ENCODE data around the gene TSHR. TPM values are rescaled to one million over a fixed set of nuclear protein-coding genes. Genes with fewer than 3 reads are reported as not detected.
"Not testable (repeated sequence)": the region's sequence is repeated elsewhere in the genome, so short reads cannot be mapped to it uniquely, and the experiment has no call there.

The TSHR gene
- total and polyA plus RNA-seq, 3 experiments from 2014 or later: not detected

GRCh38 chr14:81019113-81019512, 63.7 kb downstream of the TSHR start:
- H3K27ac ChIP-seq (ENCODE audit: low read depth, low read length); H3K4me1 Mint-ChIP-seq; H3K36me3 ChIP-seq (ENCODE audit: insufficient read depth, low read length); H3K4me3 Mint-ChIP-seq; H3K4me1 ChIP-seq (ENCODE audit: insufficient read depth, low read length); H3K27me3 ChIP-seq (ENCODE audit: insufficient read depth, low read length, poor library complexity, severe bottlenecking); DNase-seq; H3K9me3 ChIP-seq (ENCODE audit: low read length); H3K36me3 Mint-ChIP-seq; CTCF ChIA-PET; H3K4me3 ChIP-seq (ENCODE audit: low read length); H3K27ac Mint-ChIP-seq; POLR2A ChIA-PET; H3K9me3 Mint-ChIP-seq: not testable (repeated sequence)
- H3K27me3 Mint-ChIP-seq: peaks cover 4 to 55% of the 10 kb centered on the region in 2 donors

GRCh38 chr14:81023095-81023710, 67.8 kb downstream of the TSHR start:
- ChIA-PET POLR2A (no interaction called here), CTCF (no interaction called here)
- H3K4me3 Mint-ChIP-seq: no peak overlapping the region
- Histone ChIP-seq H3K4me3 (ENCODE audit: low read length) (no peak overlapping the region), H3K4me1 (ENCODE audit: insufficient read depth, low read length) (no peaks in the 10 kb centered on the region), H3K27me3 (ENCODE audit: insufficient read depth, low read length, poor library complexity, severe bottlenecking) (no peaks in the 10 kb centered on the region), H3K9me3 (ENCODE audit: low read length) (no peaks in the 10 kb centered on the region), H3K36me3 (ENCODE audit: insufficient read depth, low read length) (no peaks in the 10 kb centered on the region), H3K27ac (ENCODE audit: low read depth, low read length) (no peak overlapping the region)
- peaks cover 6 to 30% of the 10 kb centered on the region in 2 donors for H3K27me3 Mint-ChIP-seq
- H3K4me1 Mint-ChIP-seq: no peaks in the 10 kb centered on the region
- no peaks in the 10 kb centered on the region for H3K9me3 Mint-ChIP-seq
- DNase-seq: no peak
- H3K36me3 Mint-ChIP-seq: peaks cover 0 to 3% (median 0%) of the 10 kb centered on the region in 3 donors
- H3K27ac Mint-ChIP-seq: no peak overlapping the region

- Mint-ChIP-seq H3K27ac (no peak overlapping the region), H3K4me1 (peaks cover 0 to 2% (median 0%) of the 10 kb centered on the region in 3 donors), H3K27me3 (peaks cover 12 to 29% of the 10 kb centered on the region in 2 donors), H3K36me3 (no peaks in the 10 kb centered on the region), H3K4me3 (no peak overlapping the region), H3K9me3 (peaks cover 0 to 3% (median 0%) of the 10 kb centered on the region in 5 donors)
- Histone ChIP-seq H3K27ac (ENCODE audit: low read depth, low read length) (no peak overlapping the region), H3K9me3 (ENCODE audit: low read length) (no peaks in the 10 kb centered on the region), H3K36me3 (ENCODE audit: insufficient read depth, low read length) (no peaks in the 10 kb centered on the region), H3K4me3 (ENCODE audit: low read length) (no peak overlapping the region), H3K27me3 (ENCODE audit: insufficient read depth, low read length, poor library complexity, severe bottlenecking) (no peaks in the 10 kb centered on the region), H3K4me1 (ENCODE audit: insufficient read depth, low read length) (no peaks in the 10 kb centered on the region)
- POLR2A ChIA-PET: no interaction called here
- no peak for DNase-seq
- CTCF ChIA-PET: no interaction called here
Measured at GRCh38 chr14:81028461-81028860, 73.0 kb downstream of the TSHR start.

GRCh38 chr14:81031488-81031887, 76.1 kb downstream of the TSHR start:
- ChIA-PET CTCF (no interaction called here), POLR2A (no interaction called here)
- Histone ChIP-seq H3K9me3 (ENCODE audit: low read length) (peaks cover 3% of the 10 kb centered on the region), H3K36me3 (ENCODE audit: insufficient read depth, low read length) (no peaks in the 10 kb centered on the region), H3K27ac (ENCODE audit: low read depth, low read length) (no peak overlapping the region), H3K27me3 (ENCODE audit: insufficient read depth, low read length, poor library complexity, severe bottlenecking) (no peaks in the 10 kb centered on the region), H3K4me1 (ENCODE audit: insufficient read depth, low read length) (no peaks in the 10 kb centered on the region), H3K4me3 (ENCODE audit: low read length) (no peak overlapping the region)
- Mint-ChIP-seq H3K36me3 (peaks cover 0 to 4% (median 0%) of the 10 kb centered on the region in 3 donors), H3K4me1 (peaks cover 0 to 2% (median 0%) of the 10 kb centered on the region in 3 donors), H3K9me3 (peaks cover 6 to 9% (median 9%) of the 10 kb centered on the region in 5 donors), H3K4me3 (no peak overlapping the region), H3K27me3 (peaks cover 15 to 46% of the 10 kb centered on the region in 2 donors), H3K27ac (no peak overlapping the region)
- DNase-seq: no peak

GRCh38 chr14:81033698-81034240, 78.3 kb downstream of the TSHR start:
- H3K27me3 Mint-ChIP-seq: peaks cover 12 to 48% of the 10 kb centered on the region in 2 donors
- POLR2A ChIA-PET: no interaction called here
- Histone ChIP-seq H3K27me3 (ENCODE audit: insufficient read depth, low read length, poor library complexity, severe bottlenecking) (no peaks in the 10 kb centered on the region), H3K27ac (ENCODE audit: low read depth, low read length) (no peak overlapping the region), H3K9me3 (ENCODE audit: low read length) (peaks cover 3% of the 10 kb centered on the region), H3K4me1 (ENCODE audit: insufficient read depth, low read length) (no peaks in the 10 kb centered on the region), H3K4me3 (ENCODE audit: low read length) (no peak overlapping the region), H3K36me3 (ENCODE audit: insufficient read depth, low read length) (no peaks in the 10 kb centered on the region)
- H3K4me1 Mint-ChIP-seq: peaks cover 0 to 2% (median 0%) of the 10 kb centered on the region in 3 donors
- peaks cover 6 to 14% (median 9%) of the 10 kb centered on the region in 5 donors for H3K9me3 Mint-ChIP-seq
- H3K36me3 Mint-ChIP-seq: peaks cover 0 to 5% (median 0%) of the 10 kb centered on the region in 3 donors
- no peak overlapping the region for H3K27ac Mint-ChIP-seq
- no peak for DNase-seq
- no peak overlapping the region for H3K4me3 Mint-ChIP-seq
- CTCF ChIA-PET: no interaction called here

GRCh38 chr14:81042438-81042837, 87.0 kb downstream of the TSHR start:
- H3K4me1 Mint-ChIP-seq: no peaks in the 10 kb centered on the region
- Histone ChIP-seq H3K9me3 (ENCODE audit: low read length) (no peaks in the 10 kb centered on the region), H3K36me3 (ENCODE audit: insufficient read depth, low read length) (no peaks in the 10 kb centered on the region), H3K4me1 (ENCODE audit: insufficient read depth, low read length) (no peaks in the 10 kb centered on the region), H3K27me3 (ENCODE audit: insufficient read depth, low read length, poor library complexity, severe bottlenecking) (no peaks in the 10 kb centered on the region), H3K27ac (ENCODE audit: low read depth, low read length) (no peak overlapping the region), H3K4me3 (ENCODE audit: low read length) (no peak overlapping the region)
- POLR2A ChIA-PET: no interaction called here
- no peaks in the 10 kb centered on the region for H3K36me3 Mint-ChIP-seq
- peaks cover 0 to 5% of the 10 kb centered on the region in 2 donors for H3K27me3 Mint-ChIP-seq
- H3K4me3 Mint-ChIP-seq: no peak overlapping the region
- H3K9me3 Mint-ChIP-seq: peaks cover 0 to 10% (median 5%) of the 10 kb centered on the region in 5 donors
- no peak for DNase-seq
- CTCF ChIA-PET: no interaction called here
- H3K27ac Mint-ChIP-seq: no peak overlapping the region

GRCh38 chr14:81051547-81051946, 96.1 kb downstream of the TSHR start:
- H3K27ac Mint-ChIP-seq: no peak overlapping the region
- DNase-seq: no peak

GRCh38 chr14:81054057-81054456, 98.6 kb downstream of the TSHR start:
- H3K4me3 ChIP-seq (ENCODE audit: low read length); H3K27ac Mint-ChIP-seq; H3K9me3 ChIP-seq (ENCODE audit: low read length); H3K4me3 Mint-ChIP-seq; DNase-seq; H3K36me3 ChIP-seq (ENCODE audit: insufficient read depth, low read length); POLR2A ChIA-PET; H3K4me1 ChIP-seq (ENCODE audit: insufficient read depth, low read length); H3K27ac ChIP-seq (ENCODE audit: low read depth, low read length); H3K4me1 Mint-ChIP-seq; H3K27me3 ChIP-seq (ENCODE audit: insufficient read depth, low read length, poor library complexity, severe bottlenecking); H3K36me3 Mint-ChIP-seq; CTCF ChIA-PET: not testable (repeated sequence)
- Mint-ChIP-seq H3K9me3 (peaks cover 6 to 24% (median 13%) of the 10 kb centered on the region in 5 donors), H3K27me3 (peaks cover 2 to 16% of the 10 kb centered on the region in 2 donors)

More at GRCh38 chr14:81051547-81051946, 96.1 kb downstream of the TSHR start:
- Histone ChIP-seq H3K27ac (ENCODE audit: low read depth, low read length) (no peak overlapping the region), H3K4me1 (ENCODE audit: insufficient read depth, low read length) (no peaks in the 10 kb centered on the region), H3K4me3 (ENCODE audit: low read length) (no peak overlapping the region), H3K36me3 (ENCODE audit: insufficient read depth, low read length) (no peaks in the 10 kb centered on the region), H3K27me3 (ENCODE audit: insufficient read depth, low read length, poor library complexity, severe bottlenecking) (no peaks in the 10 kb centered on the region), H3K9me3 (ENCODE audit: low read length) (no peaks in the 10 kb centered on the region)
- H3K27me3 Mint-ChIP-seq: peaks cover 2 to 9% of the 10 kb centered on the region in 2 donors
- ChIA-PET POLR2A (no interaction called here), CTCF (no interaction called here)
- no peak overlapping the region for H3K4me3 Mint-ChIP-seq
- H3K36me3 Mint-ChIP-seq: peaks cover 0 to 2% (median 0%) of the 10 kb centered on the region in 3 donors
- peaks cover 6 to 22% (median 13%) of the 10 kb centered on the region in 5 donors for H3K9me3 Mint-ChIP-seq
- no peaks in the 10 kb centered on the region for H3K4me1 Mint-ChIP-seq

All from CD8-positive, alpha-beta memory T cell (primary cell).